IMR-90 (cell line): ENCODE measurements around the gene RPS6KA2. TPM values are rescaled to one million over a fixed set of nuclear protein-coding genes. Genes with fewer than 3 reads are reported as not detected.

ENCODE experiments used
- ATAC-seq: fragments of 200-7000 bp; cut with Tn5 transposase; 2 replicates; pipeline ENCODE4 v1.9.1; 2020; ENCODE audit warnings: low read depth, mild to moderate bottlenecking, moderate library complexity
- BruUV-seq: library from RNA; stranded (reverse); fragments of 400-500 nt; replicated peaks from 2 replicates; lab custom pipeline; 2021; lab: Mats Ljungman, UMichigan
- CTCF ChIA-PET: fragments of 300-600 bp; formaldehyde crosslinking; extraction: SDS; loops from one replicate; lab custom pipeline; 2021; ENCODE audit warnings: antibody characterized with exemption; lab: Yijun Ruan, JAX
- POLR2A ChIA-PET: fragments of 300-600 bp; sonication (Branson Sonifier 250); formaldehyde crosslinking; loops from one replicate; lab custom pipeline; 2022; ENCODE audit warnings: antibody characterized with exemption; ENCODE audit not compliant: unreplicated experiment; lab: Charles Lee
- DNase-seq: peaks from one replicate; pipeline ENCODE4 v3.0.0; 2013
- H2AFZ ChIP-seq: replicated peaks from 2 replicates; pipeline ENCODE3; 2013; ENCODE audit warnings: low read length, mild to moderate bottlenecking; ENCODE audit not compliant: poor library complexity
- H2AK5ac ChIP-seq: 2 replicates; pipeline ENCODE4 v1.6.1; 2013; ENCODE audit warnings: low read depth, low read length, inconsistent platforms
- H2AK9ac ChIP-seq: replicated peaks from 2 replicates; pipeline ENCODE3; 2013; ENCODE audit warnings: mild to moderate bottlenecking, low read depth, low read length, moderate library complexity; ENCODE audit not compliant: poor library complexity
- H2BK120ac ChIP-seq: 2 replicates; pipeline ENCODE4 v1.6.1; 2013; ENCODE audit warnings: low read depth, low read length, inconsistent platforms
- H2BK15ac ChIP-seq: 3 replicates; pipeline ENCODE4 v1.6.1; 2013; ENCODE audit warnings: low read depth, low read length, inconsistent platforms
- H2BK20ac ChIP-seq: 2 replicates; pipeline ENCODE4 v1.6.1; 2013; ENCODE audit warnings: low read depth, mild to moderate bottlenecking, inconsistent platforms, low read length, moderate library complexity
- H2BK5ac ChIP-seq: 2 replicates; pipeline ENCODE4 v1.6.1; 2013; ENCODE audit warnings: mild to moderate bottlenecking, low read depth, low read length, inconsistent platforms; ENCODE audit not compliant: poor library complexity, severe bottlenecking
- H3K14ac ChIP-seq: replicated peaks from 2 replicates; pipeline ENCODE4 v1.6.1; 2013; ENCODE audit warnings: low read depth, low read length, inconsistent platforms
- H3K18ac ChIP-seq: 2 replicates; pipeline ENCODE4 v1.6.1; 2013; ENCODE audit warnings: low read depth, low read length, control low read depth
- H3K23ac ChIP-seq: 2 replicates; pipeline ENCODE4 v1.6.1; 2013; ENCODE audit warnings: low read depth, low read length, inconsistent platforms
- H3K27ac ChIP-seq: 2 replicates; pipeline ENCODE4 v1.5.1; 2013; ENCODE audit warnings: mild to moderate bottlenecking, control low read depth, low read length; ENCODE audit not compliant: insufficient read depth
- H3K27me3 ChIP-seq: 2 replicates; pipeline ENCODE4 v1.6.1; 2013; ENCODE audit warnings: low read length; ENCODE audit not compliant: control insufficient read depth, insufficient read depth
- H3K36me3 ChIP-seq: 2 replicates; pipeline ENCODE4 v1.6.1; 2013; ENCODE audit warnings: low read length, mixed read lengths; ENCODE audit not compliant: control insufficient read depth, insufficient read depth
- H3K4ac ChIP-seq: 2 replicates; pipeline ENCODE4 v1.6.1; 2013; ENCODE audit warnings: low read depth, low read length, inconsistent platforms
- H3K4me1 ChIP-seq: 2 replicates; pipeline ENCODE4 v1.6.1; 2013; ENCODE audit warnings: low read length, mixed read lengths; ENCODE audit not compliant: control insufficient read depth, insufficient read depth
- H3K4me2 ChIP-seq: 2 replicates; pipeline ENCODE4 v1.6.1; 2013; ENCODE audit warnings: low read depth, mild to moderate bottlenecking, control low read depth, low read length, moderate library complexity
- H3K4me3 ChIP-seq: 2 replicates; pipeline ENCODE4 v1.5.1; 2013; ENCODE audit warnings: low read depth, mild to moderate bottlenecking, control low read depth, low read length, moderate library complexity; ENCODE audit not compliant: insufficient read depth
- H3K56ac ChIP-seq: 2 replicates; pipeline ENCODE4 v1.6.1; 2013; ENCODE audit warnings: low read length, inconsistent platforms; ENCODE audit not compliant: insufficient read depth; ENCODE audit errors: extremely low read depth
- H3K79me1 ChIP-seq, 2 experiments: 2 replicates each; pipeline ENCODE4 v1.6.1; 2013; ENCODE audit warnings: low read length in 2 of 2, inconsistent platforms in 1 of 2, low read depth in 1 of 2
- H3K9ac ChIP-seq: 2 replicates; pipeline ENCODE4 v1.6.1; 2013; ENCODE audit warnings: low read depth, low read length, control low read depth
- H3K9me1 ChIP-seq: 2 replicates; pipeline ENCODE4 v1.6.1; 2013; ENCODE audit warnings: low read length, inconsistent platforms; ENCODE audit not compliant: insufficient read depth
- H3K9me3 ChIP-seq: 2 replicates; pipeline ENCODE4 v1.6.1; 2013; ENCODE audit warnings: low read length; ENCODE audit not compliant: control insufficient read depth, insufficient read depth
- H4K20me1 ChIP-seq: 2 replicates; pipeline ENCODE4 v1.6.1; 2013; ENCODE audit warnings: low read length, inconsistent platforms; ENCODE audit not compliant: insufficient read depth
- H4K5ac ChIP-seq: 2 replicates; pipeline ENCODE4 v1.6.1; 2013; ENCODE audit warnings: mild to moderate bottlenecking, low read depth, low read length, control low read depth
- H4K8ac ChIP-seq, 2 experiments: 2 replicates each; pipeline ENCODE4 v1.6.1; 2013; ENCODE audit warnings: low read depth in 2 of 2, low read length in 2 of 2, control low read depth in 1 of 2, inconsistent platforms in 1 of 2
- H4K91ac ChIP-seq: 2 replicates; pipeline ENCODE4 v1.6.1; 2013; ENCODE audit warnings: low read depth, low read length, inconsistent platforms; ENCODE audit not compliant: insufficient read depth
- MAFK ChIP-seq: IDR thresholded peaks from 2 replicates; pipeline ENCODE4 v1.6.1; 2012; ENCODE audit warnings: low read depth, low read length, improper control_type of control experiment
- RAD21 ChIP-seq: IDR thresholded peaks from 2 replicates; pipeline ENCODE4 v1.6.1; 2012; ENCODE audit warnings: low read length, improper control_type of control experiment
- WGBS, 2 experiments: methylation state at CpG; one replicate each; pipeline versions ENCODE4 v1.1.5 to v1.1.7; 2013; ENCODE audit warnings: missing lambda C conversion rate in 2 of 2; ENCODE audit not compliant: insufficient read length in 1 of 2; ENCODE audit errors: extremely low coverage in 2 of 2; 5-methylcytosine and 5-hydroxymethylcytosine counted together
- dilution Hi-C: fragments of 300-500 bp; cut with HindIII; formaldehyde crosslinking; loops from one replicate; pipeline ENCODE4 v1.14.3; 2018; ENCODE audit warnings: low sequenced_read_pairs; ENCODE audit not compliant: unreplicated experiment
- in situ Hi-C: fragments of 300-500 bp; cut with MboI; formaldehyde crosslinking; loops from 3 replicates; pipeline ENCODE4 v1.14.3; 2019; ENCODE audit warnings: low sequenced_read_pairs, inconsistent platforms, mixed read lengths
- intact Hi-C: fragments of 100-400 bp; cut with micrococcal nuclease; formaldehyde crosslinking; loops from 2 replicates; pipeline ENCODE4 v1.10.0; 2022
- polyA plus RNA-seq, 3 experiments: library from polyadenylated mRNA; depleted of rRNA; stranded (reverse); fragments of >200 nt; gene quantifications; 2 replicates each; pipeline ENCODE4 v1.2.3, GENCODE V29; 2012; ENCODE audit warnings: low replicate concordance in 1 of 3
- total RNA-seq: library from RNA; depleted of rRNA; stranded (reverse); fragments of >200 nt; gene quantifications from 2 replicates; pipeline ENCODE4 v1.2.3, GENCODE V29; 2012

The RPS6KA2 gene
- total and polyA plus RNA-seq, 2 of the 4 experiments (the other 2 are of a cell fraction), result 26.9 to 31.3 TPM

DNA sequence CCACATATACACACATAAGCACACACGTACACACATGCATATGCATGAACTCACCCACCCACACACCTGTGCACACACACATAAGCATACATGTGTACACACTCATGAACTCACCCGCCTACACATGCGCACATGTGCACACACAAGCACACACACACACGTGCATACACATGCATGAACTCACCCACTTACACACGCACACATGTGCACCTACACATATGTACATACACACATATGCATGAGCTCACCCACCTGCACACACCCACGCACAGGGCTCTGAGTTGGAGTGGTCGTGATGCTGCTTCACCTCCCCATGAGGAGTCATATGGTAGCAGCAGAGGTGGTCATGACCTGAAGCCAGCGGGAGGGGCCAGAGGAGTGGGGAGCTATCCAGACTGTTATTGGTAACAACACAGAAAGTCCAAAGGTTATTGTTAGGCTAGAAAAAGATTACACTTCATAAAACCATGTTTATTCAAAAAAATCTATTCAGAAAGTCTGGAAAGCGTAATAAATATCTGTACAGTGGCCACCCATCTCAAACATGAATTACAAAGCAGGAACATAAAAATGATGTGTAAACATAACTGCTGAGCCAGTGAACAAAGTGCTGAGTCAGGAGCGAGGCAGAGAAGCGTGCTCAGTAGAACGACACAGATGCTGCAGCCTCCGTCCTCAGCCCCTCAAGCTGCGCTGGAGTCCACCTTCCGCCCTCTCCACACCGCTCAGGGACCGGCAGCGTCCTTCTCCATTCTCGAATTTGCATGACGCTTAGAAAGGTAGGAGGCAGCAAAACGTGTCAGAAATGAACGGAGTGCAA is 217.9 kb downstream of the RPS6KA2 start:
- DNase-seq (no peak), ATAC-seq (no peak)
- ChIA-PET CTCF (no interaction called here), POLR2A (no interaction called here)
- in situ Hi-C loops (no loop called here), dilution Hi-C loops (no loop called here), intact Hi-C loops (no loop called here)
- Histone ChIP-seq H4K8ac (no peak overlapping the region), H2AFZ (peak overlapping the region; percentile 59), H3K56ac (no peak overlapping the region), H3K27ac (no peak overlapping the region), H2AK5ac (no peak overlapping the region), H3K4me2 (no peak overlapping the region), H3K4ac (no peak overlapping the region), H3K9me1 (no peaks in the 10 kb centered on the region; the same call in 1 of the 2 replicates), H3K14ac (no peak overlapping the region), H4K5ac (no peak overlapping the region), H2BK5ac (no peak overlapping the region), H2BK120ac (no peak overlapping the region), H3K18ac (no peak overlapping the region), H2BK15ac (no peak overlapping the region), H3K36me3 (peaks cover 36% of the 10 kb centered on the region), H3K79me1 (no peaks in the 10 kb centered on the region), H3K4me3 (no peak overlapping the region), H2BK20ac (no peak overlapping the region), H4K91ac (no peak overlapping the region), H3K9me3 (no peaks in the 10 kb centered on the region), H3K9ac (no peak overlapping the region), H3K27me3 (no peaks in the 10 kb centered on the region), H4K20me1 (no peaks in the 10 kb centered on the region; the same call in none of the 2 replicates), H2AK9ac (no peak overlapping the region), H3K23ac (no peak overlapping the region), H3K4me1 (no peaks in the 10 kb centered on the region)
- BruUV-seq, result no TSS peak
- WGBS, 2 experiments, result 66% methylated on average over 8 of the region's 22 CpGs; no CpG with 5 or more reads in 1 of the 2 experiments
- TF ChIP-seq MAFK (peak; percentile 91), RAD21 (no peak)
